GM21367 (cell line): ENCODE measurements around the gene OR5I1.
"Not testable (repeated sequence)": the region's sequence is repeated elsewhere in the genome, so short reads cannot be mapped to it uniquely, and the experiment has no call there.

Experiments
- ATAC-seq: cut with Tn5 transposase; IDR thresholded peaks from one replicate; pipeline ENCODE4 v1.9.1; 2021; ENCODE audit not compliant: unreplicated experiment

Gene OR5I1

GRCh38 chr11:55936300-55936699 is at the start of gene OR5I1:
Gene OR5I1 (minus strand): TSS chr11:55936400. CDS start chr11:55936400, 0 bp downstream.
- no peak for ATAC-seq

- ATAC-seq: no peak
Observed at GRCh38 chr11:55970935-55971334, 34.7 kb upstream of the OR5I1 start.

DNA sequence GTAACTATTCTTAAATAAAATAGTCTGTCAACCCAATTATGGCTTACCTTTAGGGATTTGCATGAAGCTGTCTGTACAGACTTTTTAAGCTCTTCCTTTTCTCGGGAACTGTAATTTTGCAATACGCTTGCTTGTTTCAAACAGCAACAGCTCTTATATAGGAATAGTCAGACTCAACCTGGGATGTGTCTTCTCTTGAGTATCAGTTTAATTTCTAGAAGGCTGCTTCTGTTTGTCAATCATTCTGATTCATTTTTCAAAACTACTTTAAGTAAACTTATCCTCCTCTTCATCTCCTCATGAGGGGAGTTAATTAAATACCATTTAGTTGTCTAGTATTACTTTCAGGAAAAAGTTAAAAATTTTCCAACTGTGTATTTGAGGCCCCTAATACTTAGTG is 33.6 kb upstream of the OR5I1 start, which contains the start of gene OR10AG1:
Gene OR10AG1, minus strand, starts transcription at position 101 of the 400 bp plus-strand sequence. Its CDS starts 38 bp downstream, at position 63.
- ATAC-seq: no peak

GRCh38 chr11:55967914-55968313 is 31.7 kb upstream of the OR5I1 start:
- no peak for ATAC-seq

GRCh38 chr11:55966391-55966790 is 30.2 kb upstream of the OR5I1 start:
- no peak for ATAC-seq

DNA sequence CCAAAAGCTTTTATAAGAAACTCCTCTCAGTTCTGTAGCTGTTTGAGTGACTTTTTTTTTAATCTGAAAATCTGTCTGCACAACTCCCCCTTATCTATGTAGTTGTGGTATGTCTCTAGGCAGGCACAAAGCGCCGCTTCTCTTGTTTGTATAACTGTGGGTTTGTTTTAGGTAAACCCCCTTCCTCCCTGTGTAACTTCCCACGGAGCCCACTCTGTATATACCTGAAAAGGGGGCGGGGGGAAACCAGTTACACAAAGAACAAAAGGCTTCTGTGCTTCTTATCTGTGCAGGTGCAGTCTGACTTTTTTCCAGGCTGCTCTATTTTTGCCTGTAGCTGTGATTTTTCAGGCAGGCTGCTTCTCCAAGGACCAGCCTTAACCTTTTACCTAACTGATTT is 20.3 kb upstream of the OR5I1 start:
- no peak for ATAC-seq

- no peak for ATAC-seq
Observed at GRCh38 chr11:55949330-55949729, 13.1 kb upstream of the OR5I1 start.

- no peak for ATAC-seq
Observed at GRCh38 chr11:55942785-55943392, 6.7 kb upstream of the OR5I1 start.

DNA sequence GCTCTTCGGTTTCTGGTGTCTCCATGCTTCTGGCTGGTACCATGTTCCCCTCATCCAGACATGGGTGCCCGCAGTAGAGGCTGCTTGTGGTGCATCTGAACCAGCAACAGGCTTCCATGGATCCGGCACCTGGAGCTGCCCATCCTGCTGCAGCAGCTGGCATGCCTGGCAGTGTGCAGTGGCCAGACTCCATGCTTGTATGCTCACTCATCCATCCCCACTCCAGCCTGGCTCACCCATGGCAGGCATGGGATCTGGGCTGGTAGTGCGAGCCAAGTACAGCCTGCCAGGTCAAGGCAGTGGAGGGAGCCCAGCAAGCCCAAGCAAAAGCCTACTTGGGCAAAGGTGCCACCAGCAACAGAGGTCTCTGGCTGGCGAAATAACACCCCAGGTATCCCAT is 15.7 kb downstream of the OR5I1 start:
- ATAC-seq: no peak

DNA sequence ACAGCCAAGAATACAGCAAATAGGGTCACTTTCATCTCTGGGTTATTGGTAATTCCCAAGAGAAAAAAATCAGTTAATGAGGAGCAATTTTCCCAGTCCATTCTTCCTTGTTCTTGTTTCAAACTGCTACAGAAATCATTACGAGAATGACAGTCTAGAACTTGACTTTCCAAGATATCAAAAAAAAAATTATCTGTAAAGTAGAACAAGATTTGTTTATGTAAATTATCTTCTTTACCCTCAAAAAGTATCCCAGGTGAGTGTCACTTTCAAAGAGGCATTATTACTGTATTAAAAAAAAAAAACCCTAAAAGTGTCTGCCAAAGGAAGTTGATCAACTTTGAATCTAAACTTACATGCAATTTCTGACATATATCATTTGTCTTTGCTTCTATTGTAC is 21.7 kb downstream of the OR5I1 start, which contains the start of gene OR5W2:
Gene OR5W2, minus strand, starts transcription at position 101 of the 400 bp plus-strand sequence. Its CDS starts 0 bp downstream, at position 101.
- no peak for ATAC-seq

GRCh38 chr11:55902308-55902707 is 33.9 kb downstream of the OR5I1 start:
- ATAC-seq: no peak

GRCh38 chr11:55895216-55895615 is 41.0 kb downstream of the OR5I1 start:
- no peak for ATAC-seq

DNA sequence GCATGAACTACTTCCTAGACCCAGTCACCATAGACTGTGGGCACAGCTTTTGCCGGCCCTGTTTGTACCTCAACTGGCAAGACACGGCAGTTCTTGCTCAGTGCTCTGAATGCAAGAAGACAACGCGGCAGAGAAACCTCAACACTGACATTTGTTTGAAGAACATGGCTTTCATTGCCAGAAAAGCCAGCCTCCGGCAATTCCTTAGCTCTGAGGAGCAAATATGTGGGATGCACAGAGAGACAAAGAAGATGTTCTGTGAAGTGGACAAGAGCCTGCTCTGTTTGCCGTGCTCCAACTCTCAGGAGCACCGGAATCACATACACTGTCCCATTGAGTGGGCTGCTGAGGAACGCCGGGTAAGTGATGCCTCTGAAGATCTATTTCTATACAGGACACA is 50.7 kb downstream of the OR5I1 start:
- not testable (repeated sequence) for ATAC-seq
